ENCODE measurements around the gene SFXN3. TPM values are rescaled to one million over a fixed set of nuclear protein-coding genes. Genes with fewer than 3 reads are reported as not detected.

Gene SFXN3
- polyA plus RNA-seq (2012; ENCODE audit: missing spikeins) = 2.2 TPM

GRCh38 chr10:101031128-101031795, at the start of gene SFXN3, which contains the start of gene PDZD7:
Gene SFXN3 (plus strand): TSS chr10:101031234. CDS start chr10:101034695, 3,461 bp downstream.
Gene PDZD7 (minus strand): TSS chr10:101031129. CDS start chr10:101030219, 910 bp downstream.
- no peak for TF ChIP-seq POLR2A (IDR thresholded peaks at IDR 0.05; ENCODE audit: low read depth, low read length)
- TF ChIP-seq TAF1 (IDR thresholded peaks at IDR 0.05; ENCODE audit: borderline replicate concordance, low read depth, low read length) = no peak
- no peak for TF ChIP-seq POLR2AphosphoS5 (IDR thresholded peaks at IDR 0.05; ENCODE audit: low read depth, low read length)
- DNase-seq (ENCODE audit: insufficient read length) = peak; percentile 98
- peak; percentile 74 for FAIRE-seq

- TF ChIP-seq POLR2A (IDR thresholded peaks at IDR 0.05; ENCODE audit: low read depth, low read length) = no peak
- no peak for TF ChIP-seq POLR2AphosphoS5 (IDR thresholded peaks at IDR 0.05; ENCODE audit: low read depth, low read length)
- no peak for TF ChIP-seq TAF1 (IDR thresholded peaks at IDR 0.05; ENCODE audit: borderline replicate concordance, low read depth, low read length)
- DNase-seq (ENCODE audit: insufficient read length) = no peak
- FAIRE-seq = no peak
Observed at GRCh38 chr10:100982916-100983830, 47.9 kb upstream of the SFXN3 start.

- FAIRE-seq (no peak), DNase-seq (ENCODE audit: insufficient read length) (no peak)
- no peak for TF ChIP-seq POLR2A (IDR thresholded peaks at IDR 0.05; ENCODE audit: low read depth, low read length)
- no peak for TF ChIP-seq POLR2AphosphoS5 (IDR thresholded peaks at IDR 0.05; ENCODE audit: low read depth, low read length)
- no peak for TF ChIP-seq TAF1 (IDR thresholded peaks at IDR 0.05; ENCODE audit: borderline replicate concordance, low read depth, low read length)
Observed at GRCh38 chr10:100983868-100984671, 47.0 kb upstream of the SFXN3 start.

GRCh38 chr10:100984672-100985177, 46.3 kb upstream of the SFXN3 start:
- TF ChIP-seq POLR2AphosphoS5 (IDR thresholded peaks at IDR 0.05; ENCODE audit: low read depth, low read length) = no peak
- no peak for TF ChIP-seq TAF1 (IDR thresholded peaks at IDR 0.05; ENCODE audit: borderline replicate concordance, low read depth, low read length)
- no peak for TF ChIP-seq POLR2A (IDR thresholded peaks at IDR 0.05; ENCODE audit: low read depth, low read length)
- FAIRE-seq = no peak
- no peak for DNase-seq (ENCODE audit: insufficient read length)

GRCh38 chr10:100985336-100985735, 45.7 kb upstream of the SFXN3 start:
- DNase-seq (ENCODE audit: insufficient read length) = no peak
- no peak for FAIRE-seq
- TF ChIP-seq POLR2A (IDR thresholded peaks at IDR 0.05; ENCODE audit: low read depth, low read length) = no peak
- TF ChIP-seq POLR2AphosphoS5 (IDR thresholded peaks at IDR 0.05; ENCODE audit: low read depth, low read length) = no peak
- no peak for TF ChIP-seq TAF1 (IDR thresholded peaks at IDR 0.05; ENCODE audit: borderline replicate concordance, low read depth, low read length)

GRCh38 chr10:100986623-100986951, 44.4 kb upstream of the SFXN3 start:
- peak; percentile 36 for FAIRE-seq

GRCh38 chr10:100986952-100987684, 43.9 kb upstream of the SFXN3 start, which contains the start of the genes MRPL43 and TWNK:
Gene MRPL43 (minus strand): TSS chr10:100987497. CDS start chr10:100987443, 54 bp downstream.
Gene TWNK (plus strand): TSS chr10:100987543. CDS start chr10:100988211, 668 bp downstream.
- FAIRE-seq = peak; percentile 98

More at GRCh38 chr10:100986623-100986951, 44.4 kb upstream of the SFXN3 start:
- TF ChIP-seq POLR2AphosphoS5 (IDR thresholded peaks at IDR 0.05; ENCODE audit: low read depth, low read length) (no peak), TAF1 (IDR thresholded peaks at IDR 0.05; ENCODE audit: borderline replicate concordance, low read depth, low read length) (no peak), POLR2A (IDR thresholded peaks at IDR 0.05; ENCODE audit: low read depth, low read length) (no peak)
- no peak for DNase-seq (ENCODE audit: insufficient read length)

GRCh38 chr10:100987685-100988049, 43.4 kb upstream of the SFXN3 start:
- FAIRE-seq (no peak), DNase-seq (ENCODE audit: insufficient read length) (no peak)
- TF ChIP-seq TAF1 (IDR thresholded peaks at IDR 0.05; ENCODE audit: borderline replicate concordance, low read depth, low read length) (no peak), POLR2AphosphoS5 (IDR thresholded peaks at IDR 0.05; ENCODE audit: low read depth, low read length) (0 out of 2 replicates have a peak, but pooled peaks have one; percentile 14)

More at GRCh38 chr10:100986952-100987684, 43.9 kb upstream of the SFXN3 start, which contains the start of the genes MRPL43 and TWNK:
- DNase-seq (ENCODE audit: insufficient read length) = peak; percentile 94
- peak; percentile 43; the same call in 1 of the 2 replicates for TF ChIP-seq TAF1 (IDR thresholded peaks at IDR 0.05; ENCODE audit: borderline replicate concordance, low read depth, low read length)
- TF ChIP-seq POLR2A (IDR thresholded peaks at IDR 0.05; ENCODE audit: low read depth, low read length) = peak; percentile 83; the same call in 1 of the 2 replicates
- TF ChIP-seq POLR2AphosphoS5 (IDR thresholded peaks at IDR 0.05; ENCODE audit: low read depth, low read length) = peak; percentile 65

- FAIRE-seq = no peak
- no peak for TF ChIP-seq TAF1 (IDR thresholded peaks at IDR 0.05; ENCODE audit: borderline replicate concordance, low read depth, low read length)
- DNase-seq (ENCODE audit: insufficient read length) = no peak
Observed at GRCh38 chr10:100988166-100988565, 42.9 kb upstream of the SFXN3 start.

- TF ChIP-seq POLR2AphosphoS5 (IDR thresholded peaks at IDR 0.05; ENCODE audit: low read depth, low read length) (no peak), TAF1 (IDR thresholded peaks at IDR 0.05; ENCODE audit: borderline replicate concordance, low read depth, low read length) (no peak), POLR2A (IDR thresholded peaks at IDR 0.05; ENCODE audit: low read depth, low read length) (no peak)
- DNase-seq (ENCODE audit: insufficient read length) = no peak
- no peak for FAIRE-seq
Observed at GRCh38 chr10:100989088-100989487, 41.9 kb upstream of the SFXN3 start.
